HEK293 (cell line): Measurements from ENCODE around the gene PTPRN2.
"Not testable (repeated sequence)": the region's sequence is repeated elsewhere in the genome, so short reads cannot be mapped to it uniquely, and the experiment has no call there.

Experiments used
- CTCF ChIA-PET: fragments of 350-600 bp; formaldehyde crosslinking; extraction: SDS; loops from one replicate; lab custom pipeline; 2021; ENCODE audit warnings: antibody characterized with exemption; lab: Yijun Ruan, JAX
- POLR2A ChIA-PET: fragments of 300-600 bp; formaldehyde crosslinking; extraction: SDS; loops from one replicate; lab custom pipeline; 2020; ENCODE audit warnings: antibody characterized with exemption, inconsistent platforms; lab: Yijun Ruan, JAX
- H3K27ac ChIP-seq: fragments of 200-500 bp; sonication (Bioruptor generic); 2 replicates; pipeline ENCODE4 v1.5.1; 2014; ENCODE audit warnings: low read depth, low read length, control low read depth, inconsistent platforms; ENCODE audit errors: extremely low read depth
- H3K36me3 ChIP-seq, 2 experiments: fragments of 200-500 bp in 1 of 2; sonication (Bioruptor generic) in 1 of 2; 1 replicate in 1 of 2; 2 replicates in 1 of 2; pipeline ENCODE4 v1.5.1; 2014 to 2017; ENCODE audit warnings: inconsistent platforms in 2 of 2, low read length in 2 of 2; ENCODE audit not compliant: control insufficient read depth in 2 of 2, insufficient read depth in 1 of 2
- H3K4me1 ChIP-seq: fragments of 200-500 bp; sonication (Bioruptor generic); 2 replicates; pipeline ENCODE4 v1.5.1; 2014; ENCODE audit warnings: mild to moderate bottlenecking, low read length, inconsistent platforms; ENCODE audit not compliant: control insufficient read depth, insufficient read depth
- H3K4me3 ChIP-seq: 2 replicates; pipeline ENCODE4 v1.5.1; 2011; ENCODE audit warnings: low read depth, mild to moderate bottlenecking, control low read depth, low read length, moderate library complexity
- H3K9me3 ChIP-seq: fragments of 200-500 bp; sonication (Bioruptor generic); 2 replicates; pipeline ENCODE4 v1.5.1; 2014; ENCODE audit warnings: low read depth, low read length, inconsistent platforms; ENCODE audit not compliant: control insufficient read depth, insufficient read depth
- GLIS1 ChIP-seq: fragments of 450-650 bp; formaldehyde crosslinking; IDR thresholded peaks from 2 replicates; pipeline ENCODE4 v1.5.1; 2016; ENCODE audit warnings: missing biosample characterization, missing genetic modification characterization
- KLF8 ChIP-seq: fragments of 450-650 bp; formaldehyde crosslinking; IDR thresholded peaks from 2 replicates; pipeline ENCODE4 v1.5.1; 2016; ENCODE audit warnings: missing biosample characterization, missing genetic modification characterization
- OVOL3 ChIP-seq: fragments of 450-650 bp; formaldehyde crosslinking; IDR thresholded peaks from 2 replicates; pipeline ENCODE4 v1.5.1; 2016; ENCODE audit warnings: missing biosample characterization, missing genetic modification characterization
- PRDM1 ChIP-seq: fragments of 450-650 bp; formaldehyde crosslinking; IDR thresholded peaks from 2 replicates; pipeline ENCODE4; 2016; ENCODE audit warnings: missing biosample characterization, missing genetic modification characterization
- ZFP69B ChIP-seq: fragments of 450-650 bp; formaldehyde crosslinking; IDR thresholded peaks from 2 replicates; pipeline ENCODE4 v1.5.1; 2016; ENCODE audit warnings: missing biosample characterization, missing genetic modification characterization
- ZNF121 ChIP-seq: fragments of 450-650 bp; formaldehyde crosslinking; IDR thresholded peaks from 2 replicates; pipeline ENCODE4 v1.5.1; 2016; ENCODE audit warnings: missing biosample characterization, missing genetic modification characterization
- ZNF350 ChIP-seq: fragments of 450-650 bp; formaldehyde crosslinking; IDR thresholded peaks from 2 replicates; pipeline ENCODE4 v1.5.0; 2017; ENCODE audit warnings: missing biosample characterization, mild to moderate bottlenecking, missing genetic modification characterization
- ZNF473 ChIP-seq: fragments of 450-650 bp; formaldehyde crosslinking; IDR thresholded peaks from 2 replicates; pipeline ENCODE4 v1.5.1; 2017; ENCODE audit warnings: missing biosample characterization, missing genetic modification characterization
- ZNF510 ChIP-seq: fragments of 450-650 bp; formaldehyde crosslinking; IDR thresholded peaks from 2 replicates; pipeline ENCODE4 v1.5.1; 2018; ENCODE audit warnings: mild to moderate bottlenecking, missing genetic modification characterization, missing biosample characterization; ENCODE audit not compliant: insufficient replicate concordance
- ZNF529 ChIP-seq: fragments of 450-650 bp; formaldehyde crosslinking; IDR thresholded peaks from 2 replicates; pipeline ENCODE4 v1.5.1; 2017; ENCODE audit warnings: missing genetic modification characterization, missing biosample characterization; ENCODE audit not compliant: insufficient replicate concordance
- ZNF561 ChIP-seq: fragments of 450-650 bp; IDR thresholded peaks from 2 replicates; pipeline ENCODE4 v1.5.1; 2018; ENCODE audit warnings: missing biosample characterization, missing genetic modification characterization, borderline replicate concordance
- TF ChIP-seq, protein P1 (sequence below): fragments of 450-650 bp; formaldehyde crosslinking; IDR thresholded peaks from 2 replicates; pipeline ENCODE4 v1.5.1; 2016; ENCODE audit warnings: missing biosample characterization, missing genetic modification characterization
- TF ChIP-seq, protein P2 (sequence below): fragments of 450-650 bp; formaldehyde crosslinking; IDR thresholded peaks from 2 replicates; pipeline ENCODE4 v1.5.1; 2016; ENCODE audit warnings: missing biosample characterization, missing genetic modification characterization
- TF ChIP-seq, protein P3 (sequence below): fragments of 450-650 bp; formaldehyde crosslinking; IDR thresholded peaks from 2 replicates; pipeline ENCODE4 v1.5.1; 2016; ENCODE audit warnings: missing biosample characterization, missing genetic modification characterization
- TF ChIP-seq, protein P4 (sequence below): fragments of 450-650 bp; formaldehyde crosslinking; IDR thresholded peaks from 2 replicates; pipeline ENCODE4 v1.5.1; 2016; ENCODE audit warnings: missing biosample characterization, missing genetic modification characterization
- TF ChIP-seq, protein P5 (sequence below): fragments of 450-650 bp; formaldehyde crosslinking; optimal IDR thresholded peaks from 2 replicates; pipeline ENCODE3; 2016; ENCODE audit warnings: missing biosample characterization, mild to moderate bottlenecking, missing genetic modification characterization
- TF ChIP-seq, protein P6 (sequence below): fragments of 450-650 bp; formaldehyde crosslinking; IDR thresholded peaks from 2 replicates; pipeline ENCODE4 v1.5.1; 2016; ENCODE audit warnings: missing biosample characterization, missing genetic modification characterization, low read depth
- TF ChIP-seq, protein P7 (sequence below): fragments of 450-650 bp; formaldehyde crosslinking; IDR thresholded peaks from 2 replicates; pipeline ENCODE4 v1.5.1; 2016; ENCODE audit warnings: missing biosample characterization, missing genetic modification characterization

Gene PTPRN2

DNA sequence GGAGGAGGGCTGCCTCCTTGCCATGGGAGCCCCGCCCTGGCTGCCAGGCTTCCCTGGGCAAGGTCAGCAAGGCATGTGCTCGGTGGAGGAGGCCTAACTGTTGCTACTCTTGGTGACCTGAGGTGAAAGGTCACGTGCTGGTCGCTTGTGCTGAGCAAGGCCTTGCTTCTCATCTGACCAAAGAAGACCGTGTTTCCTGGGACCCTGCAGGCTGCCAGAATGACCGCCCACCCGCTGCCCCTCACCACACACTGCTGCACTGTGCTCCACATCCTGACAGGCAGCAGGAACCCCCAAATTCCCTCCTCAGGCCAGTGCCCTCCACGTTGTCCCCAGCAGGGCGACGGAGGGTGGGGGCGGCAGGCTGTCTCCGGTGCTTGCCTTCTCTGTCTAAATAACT is 808.4 kb downstream of the PTPRN2 start:
- Histone ChIP-seq H3K9me3 (no peaks in the 10 kb centered on the region), H3K4me1 (no peaks in the 10 kb centered on the region), H3K4me3 (no peak overlapping the region), H3K27ac (no peak overlapping the region), H3K36me3 (no peaks in the 10 kb centered on the region)
- ChIA-PET CTCF (no interaction called here), POLR2A (no interaction called here)
- TF ChIP-seq ZNF529 (tag by site-specific recombination), result no peak
- TF ChIP-seq, protein P1, sequence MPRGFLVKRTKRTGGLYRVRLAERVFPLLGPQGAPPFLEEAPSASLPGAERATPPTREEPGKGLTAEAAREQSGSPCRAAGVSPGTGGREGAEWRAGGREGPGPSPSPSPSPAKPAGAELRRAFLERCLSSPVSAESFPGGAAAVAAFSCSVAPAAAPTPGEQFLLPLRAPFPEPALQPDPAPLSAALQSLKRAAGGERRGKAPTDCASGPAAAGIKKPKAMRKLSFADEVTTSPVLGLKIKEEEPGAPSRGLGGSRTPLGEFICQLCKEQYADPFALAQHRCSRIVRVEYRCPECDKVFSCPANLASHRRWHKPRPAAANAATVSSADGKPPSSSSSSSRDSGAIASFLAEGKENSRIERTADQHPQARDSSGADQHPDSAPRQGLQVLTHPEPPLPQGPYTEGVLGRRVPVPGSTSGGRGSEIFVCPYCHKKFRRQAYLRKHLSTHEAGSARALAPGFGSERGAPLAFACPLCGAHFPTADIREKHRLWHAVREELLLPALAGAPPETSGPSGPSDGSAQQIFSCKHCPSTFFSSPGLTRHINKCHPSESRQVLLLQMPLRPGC (tag by site-specific recombination), result no peak
- TF ChIP-seq GLIS1 (tag by site-specific recombination), result no peak
- TF ChIP-seq OVOL3 (tag by site-specific recombination), result no peak
- TF ChIP-seq, protein P2, sequence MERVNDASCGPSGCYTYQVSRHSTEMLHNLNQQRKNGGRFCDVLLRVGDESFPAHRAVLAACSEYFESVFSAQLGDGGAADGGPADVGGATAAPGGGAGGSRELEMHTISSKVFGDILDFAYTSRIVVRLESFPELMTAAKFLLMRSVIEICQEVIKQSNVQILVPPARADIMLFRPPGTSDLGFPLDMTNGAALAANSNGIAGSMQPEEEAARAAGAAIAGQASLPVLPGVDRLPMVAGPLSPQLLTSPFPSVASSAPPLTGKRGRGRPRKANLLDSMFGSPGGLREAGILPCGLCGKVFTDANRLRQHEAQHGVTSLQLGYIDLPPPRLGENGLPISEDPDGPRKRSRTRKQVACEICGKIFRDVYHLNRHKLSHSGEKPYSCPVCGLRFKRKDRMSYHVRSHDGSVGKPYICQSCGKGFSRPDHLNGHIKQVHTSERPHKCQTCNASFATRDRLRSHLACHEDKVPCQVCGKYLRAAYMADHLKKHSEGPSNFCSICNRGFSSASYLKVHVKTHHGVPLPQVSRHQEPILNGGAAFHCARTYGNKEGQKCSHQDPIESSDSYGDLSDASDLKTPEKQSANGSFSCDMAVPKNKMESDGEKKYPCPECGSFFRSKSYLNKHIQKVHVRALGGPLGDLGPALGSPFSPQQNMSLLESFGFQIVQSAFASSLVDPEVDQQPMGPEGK (tag by site-specific recombination), result no peak
- TF ChIP-seq ZNF561 (tag by site-specific recombination), result no peak
- TF ChIP-seq, protein P3, sequence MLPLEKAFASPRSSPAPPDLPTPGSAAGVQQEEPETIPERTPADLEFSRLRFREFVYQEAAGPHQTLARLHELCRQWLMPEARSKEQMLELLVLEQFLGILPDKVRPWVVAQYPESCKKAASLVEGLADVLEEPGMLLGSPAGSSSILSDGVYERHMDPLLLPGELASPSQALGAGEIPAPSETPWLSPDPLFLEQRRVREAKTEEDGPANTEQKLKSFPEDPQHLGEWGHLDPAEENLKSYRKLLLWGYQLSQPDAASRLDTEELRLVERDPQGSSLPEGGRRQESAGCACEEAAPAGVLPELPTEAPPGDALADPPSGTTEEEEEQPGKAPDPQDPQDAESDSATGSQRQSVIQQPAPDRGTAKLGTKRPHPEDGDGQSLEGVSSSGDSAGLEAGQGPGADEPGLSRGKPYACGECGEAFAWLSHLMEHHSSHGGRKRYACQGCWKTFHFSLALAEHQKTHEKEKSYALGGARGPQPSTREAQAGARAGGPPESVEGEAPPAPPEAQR (tag by site-specific recombination), result no peak
- TF ChIP-seq ZNF473 (tag by site-specific recombination), result no peak
- no peak for TF ChIP-seq ZNF121 (tag by site-specific recombination)
- no peak for TF ChIP-seq PRDM1 (tag by site-specific recombination)
- no peak for TF ChIP-seq KLF8 (tag by site-specific recombination)
- TF ChIP-seq, protein P4, sequence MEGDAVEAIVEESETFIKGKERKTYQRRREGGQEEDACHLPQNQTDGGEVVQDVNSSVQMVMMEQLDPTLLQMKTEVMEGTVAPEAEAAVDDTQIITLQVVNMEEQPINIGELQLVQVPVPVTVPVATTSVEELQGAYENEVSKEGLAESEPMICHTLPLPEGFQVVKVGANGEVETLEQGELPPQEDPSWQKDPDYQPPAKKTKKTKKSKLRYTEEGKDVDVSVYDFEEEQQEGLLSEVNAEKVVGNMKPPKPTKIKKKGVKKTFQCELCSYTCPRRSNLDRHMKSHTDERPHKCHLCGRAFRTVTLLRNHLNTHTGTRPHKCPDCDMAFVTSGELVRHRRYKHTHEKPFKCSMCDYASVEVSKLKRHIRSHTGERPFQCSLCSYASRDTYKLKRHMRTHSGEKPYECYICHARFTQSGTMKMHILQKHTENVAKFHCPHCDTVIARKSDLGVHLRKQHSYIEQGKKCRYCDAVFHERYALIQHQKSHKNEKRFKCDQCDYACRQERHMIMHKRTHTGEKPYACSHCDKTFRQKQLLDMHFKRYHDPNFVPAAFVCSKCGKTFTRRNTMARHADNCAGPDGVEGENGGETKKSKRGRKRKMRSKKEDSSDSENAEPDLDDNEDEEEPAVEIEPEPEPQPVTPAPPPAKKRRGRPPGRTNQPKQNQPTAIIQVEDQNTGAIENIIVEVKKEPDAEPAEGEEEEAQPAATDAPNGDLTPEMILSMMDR (tag by site-specific recombination), result no peak
- no peak for TF ChIP-seq ZFP69B (tag by site-specific recombination)
- no peak for TF ChIP-seq ZNF510 (tag by site-specific recombination)
- TF ChIP-seq, protein P5, sequence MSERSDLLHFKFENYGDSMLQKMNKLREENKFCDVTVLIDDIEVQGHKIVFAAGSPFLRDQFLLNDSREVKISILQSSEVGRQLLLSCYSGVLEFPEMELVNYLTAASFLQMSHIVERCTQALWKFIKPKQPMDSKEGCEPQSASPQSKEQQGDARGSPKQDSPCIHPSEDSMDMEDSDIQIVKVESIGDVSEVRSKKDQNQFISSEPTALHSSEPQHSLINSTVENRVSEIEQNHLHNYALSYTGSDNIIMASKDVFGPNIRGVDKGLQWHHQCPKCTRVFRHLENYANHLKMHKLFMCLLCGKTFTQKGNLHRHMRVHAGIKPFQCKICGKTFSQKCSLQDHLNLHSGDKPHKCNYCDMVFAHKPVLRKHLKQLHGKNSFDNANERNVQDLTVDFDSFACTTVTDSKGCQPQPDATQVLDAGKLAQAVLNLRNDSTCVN, result no peak
- TF ChIP-seq, protein P6, sequence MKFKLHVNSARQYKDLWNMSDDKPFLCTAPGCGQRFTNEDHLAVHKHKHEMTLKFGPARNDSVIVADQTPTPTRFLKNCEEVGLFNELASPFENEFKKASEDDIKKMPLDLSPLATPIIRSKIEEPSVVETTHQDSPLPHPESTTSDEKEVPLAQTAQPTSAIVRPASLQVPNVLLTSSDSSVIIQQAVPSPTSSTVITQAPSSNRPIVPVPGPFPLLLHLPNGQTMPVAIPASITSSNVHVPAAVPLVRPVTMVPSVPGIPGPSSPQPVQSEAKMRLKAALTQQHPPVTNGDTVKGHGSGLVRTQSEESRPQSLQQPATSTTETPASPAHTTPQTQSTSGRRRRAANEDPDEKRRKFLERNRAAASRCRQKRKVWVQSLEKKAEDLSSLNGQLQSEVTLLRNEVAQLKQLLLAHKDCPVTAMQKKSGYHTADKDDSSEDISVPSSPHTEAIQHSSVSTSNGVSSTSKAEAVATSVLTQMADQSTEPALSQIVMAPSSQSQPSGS (tag by site-specific recombination), result no peak
- TF ChIP-seq ZNF350 (tag by site-specific recombination), result no peak
- TF ChIP-seq, protein P7, sequence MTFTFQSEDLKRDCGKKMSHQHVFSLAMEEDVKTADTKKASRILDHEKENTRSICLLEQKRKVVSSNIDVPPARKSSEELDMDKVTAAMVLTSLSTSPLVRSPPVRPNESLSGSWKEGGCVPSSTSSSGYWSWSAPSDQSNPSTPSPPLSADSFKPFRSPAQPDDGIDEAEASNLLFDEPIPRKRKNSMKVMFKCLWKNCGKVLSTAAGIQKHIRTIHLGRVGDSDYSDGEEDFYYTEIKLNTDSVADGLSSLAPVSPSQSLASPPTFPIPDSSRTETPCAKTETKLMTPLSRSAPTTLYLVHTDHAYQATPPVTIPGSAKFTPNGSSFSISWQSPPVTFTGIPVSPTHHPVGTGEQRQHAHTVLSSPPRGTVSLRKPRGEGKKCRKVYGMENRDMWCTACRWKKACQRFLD, result no peak

DNA sequence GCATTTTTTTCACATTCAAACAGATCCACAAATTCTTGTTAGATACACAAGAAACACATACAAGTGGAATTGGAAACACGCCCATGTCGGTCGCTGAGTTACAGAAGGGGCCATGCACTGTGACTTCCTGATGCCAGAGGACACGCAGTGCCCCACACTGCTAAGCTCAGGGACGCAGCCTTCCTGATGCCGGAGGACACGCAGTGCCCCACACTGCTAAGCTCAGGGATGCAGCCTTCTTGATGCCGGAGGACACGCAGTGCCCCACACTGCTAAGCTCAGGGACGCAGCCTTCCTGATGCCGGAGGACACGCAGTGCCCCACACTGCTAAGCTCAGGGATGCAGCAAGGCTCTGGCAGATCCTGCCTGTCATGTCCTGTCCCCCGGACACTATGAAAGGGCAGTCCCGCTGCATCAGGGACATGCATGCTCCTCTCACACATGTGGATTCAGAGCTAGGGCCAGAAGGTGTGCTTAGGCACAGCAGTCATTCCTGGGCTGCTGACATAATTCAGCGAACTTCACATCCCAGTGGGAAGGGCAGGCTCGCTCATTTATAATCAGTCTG is 810.3 kb downstream of the PTPRN2 start:
- POLR2A ChIA-PET, H3K9me3 ChIP-seq, CTCF ChIA-PET, H3K27ac ChIP-seq, H3K4me3 ChIP-seq, H3K4me1 ChIP-seq, H3K36me3 ChIP-seq: not testable (repeated sequence)
